Stimulated activated CD4-positive, alpha-beta T cell treated with anti-CD3 and anti-CD28 coated beads, Interleukin-4, amount 100 ng/mL, for 4 hours (primary cell): Measurements from ENCODE around the gene POP4.

Source experiments
- DNase-seq, 2 experiments: peaks; one replicate each; pipeline ENCODE4 v3.0.0-alpha.2; 2020

POP4 gene

DNA sequence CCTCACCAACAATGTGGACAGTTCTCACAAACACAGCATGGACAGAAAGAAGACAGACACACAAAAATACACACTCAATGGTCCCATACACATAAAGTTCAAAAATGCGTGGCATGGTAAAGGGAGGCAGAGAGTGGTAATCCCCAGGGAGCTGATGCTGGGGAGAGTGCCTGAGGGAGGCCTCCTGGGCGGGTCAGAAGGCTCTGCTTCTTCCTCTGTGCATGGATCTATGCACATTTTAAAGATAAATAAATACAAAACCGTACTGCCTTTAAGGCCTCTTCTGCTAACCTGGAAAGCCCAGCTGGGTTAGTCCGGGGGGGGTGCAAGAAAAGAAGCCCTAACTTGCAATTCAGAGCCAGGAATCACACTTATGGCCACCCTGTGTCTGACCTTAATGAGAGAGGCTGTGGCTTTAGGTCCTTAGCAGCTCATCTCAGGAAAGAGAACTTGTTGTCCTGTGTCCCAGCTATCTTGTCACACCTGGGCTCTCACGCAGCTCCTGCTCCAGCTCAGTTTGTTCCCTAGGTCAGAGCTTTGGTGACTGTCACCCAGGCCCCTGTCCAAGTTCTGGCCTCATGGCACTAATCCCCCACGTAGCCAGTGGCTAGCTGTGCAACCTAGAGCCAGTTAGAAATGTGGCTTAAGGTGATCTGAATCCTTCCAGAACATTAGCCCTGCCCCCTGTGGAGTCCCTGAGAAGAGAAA, 28.5 kb downstream of the POP4 start:
- DNase-seq = no peak

DNA sequence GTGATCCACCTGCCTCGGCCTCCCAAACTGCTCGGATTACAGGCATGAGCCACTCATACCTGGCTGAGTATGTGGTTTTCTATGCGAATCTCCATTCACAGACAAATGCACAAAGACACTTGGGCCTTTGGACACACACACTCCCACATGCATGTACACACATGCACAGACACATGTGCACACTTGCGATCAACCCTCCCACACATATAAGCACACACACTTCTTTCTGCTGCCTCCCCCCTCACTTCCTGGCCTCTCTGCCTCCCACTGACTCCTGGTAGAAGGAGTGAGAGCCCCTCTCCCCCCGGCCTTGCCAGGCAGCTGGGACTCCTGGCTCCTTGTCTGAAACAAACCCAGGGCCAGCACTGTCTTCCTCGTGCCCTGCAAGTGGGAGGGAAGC, 29.9 kb downstream of the POP4 start:
- no peak for DNase-seq

DNA sequence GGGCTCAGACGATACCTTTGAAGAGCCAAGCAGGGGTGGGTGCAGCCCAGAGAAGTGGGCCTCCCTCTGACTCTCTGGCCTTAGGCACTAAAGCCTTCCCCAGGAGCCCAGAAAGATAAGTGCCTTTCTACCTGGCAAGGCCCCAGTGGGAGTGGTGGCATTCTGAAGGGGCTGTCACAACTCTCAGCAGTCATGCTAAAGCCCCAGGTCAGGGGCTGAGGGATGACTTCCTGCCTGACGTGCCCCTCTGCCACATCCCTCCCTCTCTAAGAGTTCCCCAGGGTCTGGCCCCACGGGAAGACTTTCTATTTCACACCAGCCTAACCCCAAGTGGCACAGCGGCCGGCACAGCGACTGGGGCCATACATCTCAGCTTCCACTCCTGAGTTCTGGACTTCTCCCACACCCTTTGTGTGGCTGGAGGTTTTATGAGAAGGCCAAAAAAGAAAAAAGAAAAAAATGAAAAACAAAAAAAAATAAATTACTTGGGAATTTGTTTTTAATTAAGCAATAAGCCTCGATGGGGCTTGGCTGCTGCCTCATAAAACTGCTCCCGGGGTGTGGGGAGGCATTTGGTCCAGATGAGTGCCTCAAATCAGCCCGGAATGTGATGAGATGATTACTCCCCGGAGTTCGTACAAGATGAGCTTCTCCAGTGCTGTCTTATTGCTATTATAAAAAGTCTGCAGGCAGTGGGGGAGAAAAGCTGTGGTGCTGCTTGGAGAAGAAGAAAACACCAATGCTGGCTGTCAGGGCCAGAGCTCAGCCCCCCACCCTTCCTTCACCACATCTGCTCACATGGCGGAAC, 30.7 kb downstream of the POP4 start:
- DNase-seq = no peak

DNA sequence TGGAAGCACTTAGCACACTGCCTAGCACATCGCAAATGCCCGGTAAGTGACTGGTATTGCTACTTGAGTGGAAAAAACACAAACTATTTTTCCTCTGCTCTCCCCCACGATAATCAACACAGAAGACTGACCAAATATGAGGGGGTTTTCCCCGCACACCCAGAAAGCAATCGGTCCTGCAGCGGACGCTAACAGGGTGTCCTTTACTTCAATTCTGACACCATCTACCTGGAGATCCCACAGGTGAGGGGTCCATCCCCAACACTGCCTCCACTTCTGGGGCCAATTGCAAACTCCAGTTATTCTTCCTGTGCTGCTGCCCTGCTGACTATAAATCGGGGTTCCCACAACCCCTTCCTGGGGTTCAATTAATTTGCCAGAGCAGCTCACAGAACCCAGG, 33.0 kb downstream of the POP4 start:
- no peak for DNase-seq

DNA sequence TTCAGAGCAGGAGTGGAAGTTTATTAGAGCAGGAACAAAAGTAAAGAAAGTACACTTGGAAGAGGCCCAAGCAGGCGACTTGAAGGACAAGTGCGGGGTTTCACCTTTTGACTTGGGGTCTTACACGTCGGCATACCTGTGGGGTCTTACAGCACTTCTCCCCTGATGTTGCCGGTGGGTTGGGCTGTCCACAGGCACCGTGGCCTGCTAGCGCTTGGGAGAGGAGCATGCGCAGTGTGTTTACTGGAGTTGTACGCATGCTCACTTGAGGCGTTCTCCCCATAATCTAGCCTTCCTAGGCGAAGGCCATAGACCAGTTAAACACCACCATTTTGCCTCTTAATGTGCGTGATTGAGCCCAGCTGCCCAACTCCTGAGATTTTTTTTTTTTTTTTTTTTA, 34.1 kb downstream of the POP4 start:
- no peak for DNase-seq

DNA sequence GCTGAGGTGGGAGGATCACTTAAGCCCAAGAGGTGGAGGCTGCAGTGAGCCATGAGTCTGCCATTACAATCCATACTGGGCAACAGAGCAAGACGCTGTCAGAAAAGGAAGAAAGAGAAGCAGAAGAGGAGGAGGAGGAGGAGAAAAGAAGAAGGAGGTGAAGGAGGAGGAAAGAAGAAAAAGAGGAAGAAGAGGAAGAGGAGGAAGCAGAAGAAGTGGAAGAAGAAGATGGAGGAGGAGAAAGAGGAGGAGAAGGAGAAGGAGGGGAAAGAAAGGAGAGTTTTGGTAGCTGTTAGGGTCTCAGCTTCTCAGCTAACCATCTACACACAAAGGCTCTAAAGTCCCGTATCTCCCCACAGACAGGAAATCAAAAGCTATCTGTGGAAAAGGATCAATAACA, 35.5 kb downstream of the POP4 start:
- no peak for DNase-seq

DNA sequence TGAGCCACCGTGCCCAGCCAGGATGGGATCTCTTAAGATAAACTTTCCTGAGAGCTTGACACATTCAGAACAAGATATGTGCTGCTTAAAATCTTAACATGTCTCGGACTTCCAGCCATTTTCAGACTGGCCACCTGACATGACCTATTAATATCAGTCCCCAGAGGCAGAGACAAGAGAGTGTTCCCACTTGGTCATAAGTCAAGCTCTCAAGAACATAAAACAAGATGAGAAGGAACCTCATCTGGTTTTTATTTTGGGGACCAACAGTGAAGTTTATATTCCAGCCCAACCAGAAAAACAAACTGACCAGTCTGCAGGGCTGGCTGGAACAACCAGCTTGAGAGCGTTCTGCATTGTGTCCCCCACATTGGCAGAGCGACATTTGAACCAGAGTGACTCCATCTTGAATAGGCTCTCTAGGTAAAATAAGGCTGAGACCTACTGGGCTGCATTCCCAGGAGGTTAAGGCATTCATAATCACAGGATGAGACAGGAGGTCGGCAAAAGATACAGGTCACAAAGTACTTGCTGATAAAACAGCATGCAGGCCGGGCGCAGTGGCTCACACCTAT, 37.4 kb downstream of the POP4 start:
- no peak for DNase-seq

DNA sequence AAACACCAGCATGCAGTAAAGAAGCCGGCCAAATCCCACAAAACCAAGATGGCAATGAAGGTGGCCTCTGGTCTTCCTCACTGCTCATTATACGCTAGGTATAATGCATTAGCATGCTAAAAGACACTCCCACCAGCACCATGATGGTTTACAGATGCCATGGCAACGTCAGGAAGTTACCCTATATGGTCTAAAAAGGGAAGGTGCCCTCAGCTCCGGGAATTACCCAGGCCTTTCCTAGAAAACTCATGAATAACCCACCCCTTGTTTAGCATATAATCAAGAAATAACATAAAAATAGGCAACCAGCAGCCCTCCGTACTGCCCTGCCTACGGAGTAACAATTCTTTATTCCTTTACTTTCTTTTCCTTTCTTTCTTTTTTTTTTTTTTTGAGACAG, 38.1 kb downstream of the POP4 start:
- no peak for DNase-seq

DNA sequence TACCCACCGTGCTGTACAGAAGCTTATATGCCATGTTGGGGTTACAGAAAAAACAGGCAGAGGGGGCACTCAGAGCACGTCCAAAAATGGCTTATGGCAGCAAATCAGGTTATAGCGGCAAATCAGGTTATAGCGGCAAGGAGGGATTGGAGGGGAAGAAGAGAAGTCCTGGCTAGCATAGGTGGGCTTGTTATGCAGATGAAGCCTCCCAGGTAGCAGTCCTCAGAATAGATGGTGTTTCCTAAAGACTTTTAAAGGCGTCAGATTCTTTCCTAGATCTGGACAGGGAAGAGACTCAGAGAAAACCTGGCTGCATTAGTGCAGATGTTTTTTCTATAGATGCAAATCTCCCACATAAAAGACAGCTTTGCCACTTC, 39.4 kb downstream of the POP4 start:
- no peak for DNase-seq

DNA sequence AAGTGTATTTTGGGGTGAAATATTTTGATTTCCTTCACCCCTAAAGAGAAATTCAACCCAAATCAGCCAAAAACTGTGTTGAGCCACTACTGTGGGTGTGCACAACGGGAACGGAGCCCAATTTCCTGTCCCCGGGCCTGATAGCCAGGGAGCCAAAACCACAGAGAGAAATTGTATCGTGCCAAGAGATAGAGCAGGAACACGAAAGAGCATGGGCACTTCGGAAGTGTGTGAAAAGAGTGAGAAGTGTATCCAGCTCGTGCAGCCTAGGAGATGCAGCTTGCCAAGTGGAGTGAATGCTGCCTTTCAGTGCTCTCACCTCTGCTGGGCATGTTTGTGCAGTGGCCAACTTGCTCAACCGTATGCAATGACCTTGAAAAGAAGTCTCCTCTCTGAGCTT, 39.8 kb downstream of the POP4 start:
- DNase-seq = no peak

DNA sequence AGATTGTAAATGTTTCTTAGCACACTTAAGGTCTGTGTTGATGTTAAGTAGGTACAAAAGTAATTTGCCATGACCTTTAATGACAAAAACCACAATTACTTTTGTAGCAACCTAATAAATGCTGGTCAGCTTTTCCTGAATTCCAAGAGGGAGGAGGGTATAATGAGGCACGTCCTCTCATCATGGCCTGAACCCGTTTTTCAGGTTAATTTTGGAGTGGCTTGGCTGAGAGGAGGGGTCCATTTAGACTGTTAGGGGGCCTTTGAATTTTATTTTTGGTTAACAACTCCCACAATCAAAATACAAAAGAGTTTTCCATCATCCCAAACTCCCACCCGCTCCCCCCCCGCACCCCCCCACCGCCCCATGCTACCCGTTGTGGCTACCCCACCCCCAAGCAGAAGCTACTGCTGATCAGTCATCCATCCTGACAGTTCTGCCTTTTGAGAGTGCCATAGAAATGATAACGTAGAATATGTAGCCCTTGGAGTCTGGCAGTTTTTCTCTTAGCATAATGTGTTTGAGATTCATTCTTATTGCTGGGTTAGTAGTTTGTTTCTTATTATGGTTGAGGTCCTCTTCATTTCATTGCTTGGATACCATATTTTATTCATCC, 44.8 kb downstream of the POP4 start:
- DNase-seq = no peak

DNA sequence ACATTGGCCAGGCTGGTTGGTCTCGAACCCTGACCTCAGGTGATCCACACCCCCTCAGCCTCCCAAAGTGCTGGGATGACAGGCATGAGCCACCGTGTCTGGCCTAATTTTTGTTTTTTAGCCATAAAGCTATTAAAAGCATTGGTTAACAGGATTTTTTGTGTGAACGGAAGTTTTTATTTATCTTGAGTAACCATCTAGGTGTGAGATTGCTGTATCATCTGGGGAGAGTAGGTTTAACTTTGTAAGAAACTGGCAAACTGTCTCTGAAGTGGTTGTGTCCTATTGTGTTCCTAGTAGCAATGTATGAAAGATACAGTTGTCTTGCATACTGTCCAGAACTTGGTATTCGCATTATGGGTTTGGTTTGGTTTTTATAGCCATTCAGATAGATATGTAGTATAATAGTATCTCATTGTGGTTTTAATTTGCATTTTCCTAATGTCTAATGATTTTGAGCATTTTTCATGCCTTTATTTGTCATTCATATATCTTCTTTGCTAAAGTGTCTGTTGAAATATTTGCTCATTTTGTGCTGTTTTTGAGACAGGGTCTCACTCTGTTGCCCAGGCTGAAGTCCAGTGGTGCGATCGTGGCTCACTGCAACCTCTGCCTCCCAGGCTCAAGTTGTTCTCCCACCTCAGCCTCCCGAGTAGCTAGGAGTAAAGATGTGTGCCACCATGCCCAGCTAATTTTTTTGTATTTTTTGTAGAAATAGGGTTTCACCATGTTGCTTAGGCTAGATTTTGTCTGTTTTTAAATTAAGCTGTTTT, 45.7 kb downstream of the POP4 start:
- no peak for DNase-seq

DNA sequence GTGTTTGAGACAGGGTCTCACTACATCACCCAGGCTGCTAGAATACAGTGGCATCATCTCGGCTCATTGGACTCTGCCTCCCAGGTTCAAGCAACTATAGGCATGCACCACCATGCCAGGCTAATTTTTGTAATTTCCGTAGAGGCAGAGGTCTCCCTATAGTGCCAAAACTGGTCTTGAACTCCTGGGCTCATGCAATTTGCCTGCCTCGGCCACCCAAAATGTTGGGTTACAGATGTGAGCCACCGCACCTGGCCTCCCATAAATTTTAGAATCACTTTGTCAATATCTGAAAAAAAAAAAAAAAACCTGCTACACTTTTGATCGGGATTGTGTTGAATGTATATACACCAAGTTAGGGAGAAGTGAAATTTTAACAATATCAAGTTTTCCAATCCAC, 47.3 kb downstream of the POP4 start:
- no peak for DNase-seq

DNA sequence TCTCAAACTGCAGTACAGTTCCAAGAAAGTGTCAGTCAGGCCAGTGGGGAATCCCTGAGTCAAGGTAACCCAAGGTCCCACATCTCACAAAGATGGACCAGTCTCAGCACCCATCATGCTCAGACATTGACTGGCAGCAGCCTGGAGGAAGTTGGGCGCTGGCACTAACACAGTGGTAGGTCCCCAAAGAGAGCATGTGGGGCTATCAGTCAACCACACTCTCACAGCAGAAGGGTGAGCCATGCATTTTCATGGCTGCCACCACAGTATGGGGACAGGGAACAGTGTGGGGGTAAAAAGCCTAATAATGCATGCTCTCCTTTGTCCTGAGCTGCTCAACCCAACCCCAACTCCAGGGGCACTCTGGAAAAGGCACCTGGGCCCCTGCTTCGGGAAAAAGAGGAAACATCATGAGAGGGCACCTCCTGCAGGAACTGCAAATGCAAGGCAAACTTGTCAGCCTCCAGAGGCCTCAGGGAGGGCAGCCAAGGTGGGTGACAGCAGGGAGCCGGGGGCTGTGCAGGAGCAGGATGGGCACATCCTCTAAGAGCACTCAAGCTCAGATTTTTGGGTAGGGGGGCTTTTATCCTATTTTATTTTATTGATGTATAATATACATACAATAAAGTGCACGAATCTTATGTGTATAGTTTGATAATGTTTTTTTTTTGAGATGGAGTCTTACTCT, 49.7 kb downstream of the POP4 start:
- DNase-seq = no peak

DNA sequence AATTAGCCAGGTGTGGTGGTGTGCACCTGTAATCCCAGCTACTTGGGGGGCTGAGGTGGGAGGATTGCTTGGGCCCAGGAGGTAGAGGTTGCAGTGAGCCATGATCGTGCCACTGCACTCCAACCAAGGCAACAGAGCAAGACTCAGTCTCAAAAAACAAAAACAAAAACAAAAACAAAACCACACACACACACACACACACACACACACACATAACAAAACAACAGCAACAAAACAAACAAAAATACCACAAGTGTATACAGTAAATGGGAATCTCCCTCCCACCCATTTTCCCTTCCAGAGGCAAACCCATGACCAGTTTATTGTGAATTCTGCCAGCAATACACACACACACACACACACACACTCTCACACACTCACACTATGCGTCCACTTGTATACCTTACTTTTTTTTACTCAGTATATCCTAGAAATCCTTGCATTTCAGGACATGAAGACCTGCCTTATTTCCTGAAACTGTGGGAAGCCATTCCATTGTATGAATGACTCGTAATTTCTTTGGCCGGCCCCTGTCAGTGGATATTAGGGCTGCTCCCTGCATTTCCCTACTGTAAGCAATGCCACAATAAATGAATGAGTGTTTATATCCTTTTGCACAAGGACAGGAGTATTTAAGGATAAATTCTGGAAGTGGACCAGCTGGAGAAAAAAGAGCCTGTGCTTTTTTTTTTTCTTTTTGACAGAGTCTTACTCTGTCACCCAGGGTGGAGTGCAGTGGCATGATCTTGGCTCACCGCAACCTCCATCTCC, 52.3 kb downstream of the POP4 start:
- DNase-seq = no peak

DNA sequence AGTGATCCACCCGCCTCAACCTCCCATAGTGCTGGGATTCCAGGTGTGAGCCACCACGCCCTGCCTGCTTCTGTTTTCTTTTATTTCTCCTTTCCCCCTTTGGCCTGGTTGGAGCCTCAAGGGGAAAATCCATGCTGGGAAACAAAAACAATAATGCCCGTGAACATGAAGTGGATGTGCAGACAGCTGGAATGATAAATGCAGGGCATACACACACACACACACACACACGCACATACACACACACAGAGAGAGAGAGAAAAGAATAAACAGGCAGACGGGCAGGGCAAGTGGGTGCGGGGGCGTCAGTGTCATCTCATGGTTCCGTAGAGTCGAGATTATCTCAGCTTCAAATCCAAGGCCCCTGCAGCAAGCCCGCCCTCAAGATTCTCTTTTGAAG, 54.8 kb downstream of the POP4 start:
- peak; percentile 58 to 74 for DNase-seq

DNA sequence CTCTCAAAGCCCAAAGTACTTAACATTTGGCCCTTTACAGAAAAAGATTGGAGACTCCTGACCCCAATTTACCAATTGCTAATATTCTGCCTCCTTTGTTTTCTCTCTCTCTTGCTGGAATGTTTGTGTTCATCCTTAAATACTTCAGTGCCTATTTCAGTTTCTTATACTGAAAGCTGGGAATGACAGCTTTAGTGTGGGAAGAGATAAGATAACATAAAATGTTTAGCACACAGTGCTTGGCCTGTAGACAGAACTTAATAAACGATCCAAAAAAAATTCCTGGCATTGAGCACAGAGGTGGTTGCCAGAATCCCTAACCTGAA, 56.2 kb downstream of the POP4 start:
- no peak for DNase-seq

DNA sequence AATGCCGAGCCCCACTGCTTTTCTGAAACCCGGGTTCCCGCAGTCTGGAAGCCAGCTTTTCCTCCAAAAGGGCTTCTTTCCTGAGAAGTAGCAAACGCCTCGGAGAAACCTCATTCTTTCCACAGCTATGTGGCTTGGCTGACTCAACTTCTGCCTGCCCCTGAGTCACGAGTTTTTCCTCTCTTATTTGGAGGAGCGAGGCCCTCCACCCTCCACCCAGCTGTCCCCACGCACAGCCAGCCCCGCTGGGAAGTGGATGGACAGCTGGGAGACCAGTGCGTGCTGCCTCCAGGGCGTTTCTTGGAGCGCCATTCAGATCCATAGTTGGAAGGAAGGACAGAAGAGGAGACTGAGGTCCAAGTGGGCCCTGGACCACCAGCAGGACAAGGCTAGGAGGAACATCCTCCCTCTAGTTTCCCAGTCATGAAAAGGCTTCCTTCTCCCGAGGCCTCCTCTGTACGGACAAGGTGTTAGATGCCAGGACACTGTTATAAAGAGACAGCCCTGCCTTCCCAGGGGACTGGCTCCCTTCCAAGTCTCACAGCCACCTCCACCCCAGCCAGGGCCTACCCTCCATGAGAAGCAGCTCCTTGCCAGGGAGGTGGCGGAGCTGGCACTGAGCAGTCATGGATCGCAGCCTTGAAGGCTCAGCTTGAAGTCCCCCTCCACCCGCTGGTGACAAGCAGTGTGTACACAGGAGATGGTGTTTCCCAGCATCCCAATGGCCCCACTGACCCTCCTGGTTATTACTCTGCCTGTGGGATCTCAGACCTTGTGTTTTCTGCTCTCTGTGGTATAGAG, 56.7 kb downstream of the POP4 start:
- DNase-seq = peak in 1 of 2 experiments; percentile 49

DNA sequence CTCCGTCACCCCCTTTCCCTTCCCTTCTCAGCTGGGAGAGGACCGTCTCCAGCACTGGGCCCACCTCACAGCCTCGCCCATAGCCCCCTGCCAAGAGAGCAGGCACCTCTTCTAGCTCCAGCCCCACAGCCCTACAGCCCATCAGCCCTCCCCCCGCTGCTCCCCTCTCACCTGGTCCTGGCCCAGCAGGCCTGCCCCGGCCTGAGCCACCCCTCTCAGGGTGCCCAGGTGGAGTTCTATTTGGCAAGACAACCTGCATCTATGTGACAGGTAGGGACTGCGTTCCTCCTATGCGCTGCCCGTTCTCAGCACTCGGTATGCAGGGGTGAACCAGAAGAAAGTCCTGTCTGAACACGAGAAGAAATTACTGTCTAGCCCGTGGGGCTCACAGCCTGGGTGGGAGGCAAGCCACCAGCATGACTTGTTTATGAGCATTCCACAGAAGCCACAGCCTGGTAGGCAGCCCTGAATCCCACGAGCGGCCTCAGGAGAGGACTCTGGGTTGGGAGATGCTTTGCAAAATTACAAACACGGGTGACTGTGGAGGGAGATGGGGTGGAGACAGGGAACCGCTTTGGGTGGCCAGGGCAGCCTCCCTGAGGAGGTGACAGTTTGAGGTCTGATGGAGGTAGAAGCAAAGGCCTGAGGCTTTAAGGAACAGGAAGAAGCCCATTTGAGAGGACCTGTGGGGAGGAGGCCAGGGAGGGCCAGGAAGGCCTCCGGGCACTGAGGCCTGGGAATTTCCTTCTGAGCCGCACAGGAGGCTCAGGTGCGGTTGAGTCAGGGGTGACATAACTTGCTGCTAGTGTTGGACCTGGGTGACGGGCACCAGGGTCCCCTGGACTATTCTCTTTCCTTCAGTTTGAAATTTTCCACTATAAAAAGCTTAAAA, 58.0 kb downstream of the POP4 start:
- DNase-seq = no peak

DNA sequence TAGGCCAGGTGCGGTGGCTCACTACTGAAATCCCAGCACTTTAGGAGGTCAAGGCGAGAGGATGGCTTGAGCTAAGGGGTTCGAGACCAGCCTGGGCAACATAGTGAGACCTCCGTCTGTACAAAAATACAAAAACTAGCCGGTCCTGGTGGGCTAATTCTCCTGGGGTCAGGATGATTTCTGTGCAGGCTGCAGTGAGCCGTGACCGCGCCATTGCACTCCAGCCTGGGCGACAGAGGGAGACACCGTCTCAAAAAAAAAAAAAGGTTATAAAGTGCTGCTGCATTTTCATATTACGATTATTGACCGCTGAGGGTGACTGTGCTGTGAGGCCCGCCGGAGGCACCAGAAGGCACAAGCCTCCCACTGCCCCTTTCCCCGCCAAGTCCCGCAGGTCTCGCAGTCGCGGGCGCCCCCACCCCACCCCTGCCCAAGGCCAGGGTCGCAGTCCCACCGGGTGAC, 58.7 kb downstream of the POP4 start:
- DNase-seq = no peak
